Gastrocnemius medialis (tissue), 4 donors: ENCODE data around the gene UMAD1.

Source experiments
- POLR2A ChIP-seq, 2 donors: fragments of 450-650 bp; IDR thresholded peaks; one replicate each; pipeline ENCODE4 v1.6.1; 2017; ENCODE audit warnings: antibody characterized with exemption in 2 of 2, mild to moderate bottlenecking in 2 of 2, moderate library complexity in 2 of 2
- TF ChIP-seq, protein P1 (sequence below), 5 experiments: fragments of 450-650 bp in 3 of 5; fragments of 200-600 bp in 2 of 5; sonication (generic) in 2 of 5; IDR thresholded peaks in 4 of 5; conservative IDR thresholded peaks in 1 of 5; 1 replicate in 4 of 5; 2 replicates in 1 of 5; pipeline ENCODE4 v1.5.1; 2016 to 2019; ENCODE audit warnings: antibody characterized with exemption in 5 of 5, mild to moderate bottlenecking in 3 of 5, moderate library complexity in 3 of 5

DNA sequence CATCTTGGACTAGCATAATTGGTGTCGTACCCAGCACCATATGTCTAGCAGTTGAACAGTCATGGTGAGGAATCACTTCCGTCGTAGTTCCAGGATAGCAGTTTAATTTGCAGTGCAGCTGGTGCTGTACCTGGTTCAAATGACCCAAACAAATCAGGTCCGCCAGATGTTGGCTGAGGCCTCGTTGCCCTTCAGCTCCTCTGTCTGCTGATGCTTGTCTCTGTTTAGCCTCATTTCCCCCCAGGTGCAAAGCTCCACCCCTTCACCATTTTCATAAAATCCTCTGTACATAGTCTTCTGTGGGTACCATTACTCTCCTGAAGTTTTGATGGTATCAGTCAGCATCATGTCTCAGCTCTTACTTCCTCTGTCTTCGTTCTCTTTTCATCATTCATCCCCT is 35.1 kb downstream of the UMAD1 start:
- TF ChIP-seq, protein P1, sequence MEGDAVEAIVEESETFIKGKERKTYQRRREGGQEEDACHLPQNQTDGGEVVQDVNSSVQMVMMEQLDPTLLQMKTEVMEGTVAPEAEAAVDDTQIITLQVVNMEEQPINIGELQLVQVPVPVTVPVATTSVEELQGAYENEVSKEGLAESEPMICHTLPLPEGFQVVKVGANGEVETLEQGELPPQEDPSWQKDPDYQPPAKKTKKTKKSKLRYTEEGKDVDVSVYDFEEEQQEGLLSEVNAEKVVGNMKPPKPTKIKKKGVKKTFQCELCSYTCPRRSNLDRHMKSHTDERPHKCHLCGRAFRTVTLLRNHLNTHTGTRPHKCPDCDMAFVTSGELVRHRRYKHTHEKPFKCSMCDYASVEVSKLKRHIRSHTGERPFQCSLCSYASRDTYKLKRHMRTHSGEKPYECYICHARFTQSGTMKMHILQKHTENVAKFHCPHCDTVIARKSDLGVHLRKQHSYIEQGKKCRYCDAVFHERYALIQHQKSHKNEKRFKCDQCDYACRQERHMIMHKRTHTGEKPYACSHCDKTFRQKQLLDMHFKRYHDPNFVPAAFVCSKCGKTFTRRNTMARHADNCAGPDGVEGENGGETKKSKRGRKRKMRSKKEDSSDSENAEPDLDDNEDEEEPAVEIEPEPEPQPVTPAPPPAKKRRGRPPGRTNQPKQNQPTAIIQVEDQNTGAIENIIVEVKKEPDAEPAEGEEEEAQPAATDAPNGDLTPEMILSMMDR (IDR thresholded peaks at IDR 0.05 in 4 of 5, conservative IDR thresholded peaks at IDR 0.05 in 1 of 5): no peak
- no peak for TF ChIP-seq POLR2A (IDR thresholded peaks at IDR 0.05)
